ENCODE results near the gene CBFB. TPM values are rescaled to one million over a fixed set of nuclear protein-coding genes. Genes with fewer than 3 reads are reported as not detected.
A peak's percentile ranks its signal among the peaks of the same experiment; 100 is the strongest.

Gene CBFB
- total and polyA plus RNA-seq, 2 of the 13 experiments (the other 11 are each of a cell fraction or from before 2014, with no cell fraction given) = 22.1 to 70.8 TPM

DNA sequence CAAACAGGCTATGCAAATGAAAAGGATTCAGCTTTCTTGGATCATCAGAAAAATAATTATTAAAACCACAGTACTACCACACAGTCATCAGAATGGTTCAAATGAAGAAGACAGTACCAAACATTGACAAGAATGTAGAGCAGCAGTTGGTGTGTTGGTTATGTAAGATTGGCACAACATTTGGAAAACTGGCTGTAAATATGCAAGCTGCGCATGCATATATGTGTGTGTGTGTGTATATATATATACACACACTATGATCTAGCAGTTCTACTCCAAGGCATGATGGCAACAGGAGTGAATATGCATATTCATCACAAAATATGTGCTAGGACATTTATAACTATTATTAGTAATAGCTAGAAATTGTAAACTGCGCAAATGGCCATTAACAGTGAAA lies 46.4 kb downstream of the CBFB start:
- Histone ChIP-seq H3K4me3 (replicated peaks in 1 of 3; ENCODE audit: insufficient read depth in 1 of 3, low read depth in 2 of 3, low read length in 3 of 3) (no peak overlapping the region), H3K79me2 (ENCODE audit: insufficient read depth, low read length) (no peaks in the 10 kb centered on the region), H2AFZ (ENCODE audit: low read length) (no peak overlapping the region), H3K9me3 (ENCODE audit: low read length) (no peaks in the 10 kb centered on the region), H3K4me2 (ENCODE audit: low read depth, low read length) (no peak overlapping the region), H3K9ac (ENCODE audit: insufficient read depth, low read depth, low read length) (no peak overlapping the region), H3K4me1 (ENCODE audit: insufficient read depth, low read length) (no peaks in the 10 kb centered on the region), H3K27ac (ENCODE audit: extremely low read length, insufficient read depth, low read length) (no peak overlapping the region), H3K36me3 (replicated peaks in 1 of 2; ENCODE audit: control insufficient read depth in 1 of 2, insufficient read depth in 2 of 2, low read length in 2 of 2) (peaks cover 10 to 34% of the 10 kb centered on the region in 2 experiments; a peak in 4 of 5 replicates), H3K27me3 (ENCODE audit: control insufficient read depth in 1 of 2, insufficient read depth in 2 of 2, low read length in 2 of 2) (no peaks in the 10 kb centered on the region), H4K20me1 (ENCODE audit: insufficient read depth, low read length) (no peaks in the 10 kb centered on the region)
- 0 out of 4 replicates have a peak, but pooled peaks of 1 of the 2 experiments have one; percentile 28 for TF ChIP-seq MAFK (conservative IDR thresholded peaks at IDR 0.05 in 1 of 2, IDR thresholded peaks at IDR 0.05 in 1 of 2; ENCODE audit: low read length in 2 of 2)
- TF ChIP-seq ZSCAN25 (CRISPR knock-in tag; IDR thresholded peaks at IDR 0.05) = no peak
- FAIRE-seq (no peak), DNase-seq (ENCODE audit: low spot score) (no peak), ATAC-seq (no peak)
- WGBS (ENCODE audit: low lambda C conversion rate) = 97% methylated on average over 2 of the region's 2 CpGs
- POLR2A ChIA-PET = no interaction called here
- in situ Hi-C loops (cut with HindIII; ENCODE audit: extremely low pct_ligation_motif_present, low pct_unique_long_range_greater_than_20kb) = no loop called here
- BruUV-seq (replicated peaks) = no TSS peak
- intact Hi-C loops (cut with micrococcal nuclease; ENCODE audit: unreplicated experiment) = no loop called here
- CTCF ChIA-PET (ENCODE audit: low intra/inter-chr PET ratio, low total read pairs) = no interaction called here

DNA sequence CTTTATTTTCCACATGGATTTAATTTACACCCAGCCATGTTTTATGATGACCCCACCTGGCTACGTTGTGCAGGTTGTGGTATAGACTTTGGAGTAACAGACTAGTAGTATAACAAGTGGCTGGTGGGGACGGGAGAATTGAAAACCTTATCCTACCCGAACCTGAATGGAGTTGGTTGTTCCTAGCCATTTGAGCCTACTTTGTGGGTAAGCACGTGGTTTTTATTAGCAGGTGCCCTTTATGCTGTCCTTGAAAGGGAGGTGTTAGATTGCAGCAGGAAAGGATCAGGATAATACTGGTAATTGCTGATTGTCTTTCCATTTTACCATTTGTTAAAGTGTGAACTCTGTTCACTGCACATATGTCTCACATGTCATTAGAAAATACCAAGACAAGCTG lies 48.9 kb downstream of the CBFB start:
- H3K4me1 ChIP-seq (ENCODE audit: insufficient read depth, low read length) = no peaks in the 10 kb centered on the region
- intact Hi-C loops (cut with micrococcal nuclease; ENCODE audit: unreplicated experiment) = no loop called here
- H3K27me3 ChIP-seq (ENCODE audit: control insufficient read depth in 1 of 2, insufficient read depth in 2 of 2, low read length in 2 of 2) = no peaks in the 10 kb centered on the region
- no peak overlapping the region for H3K9ac ChIP-seq (ENCODE audit: insufficient read depth, low read depth, low read length)
- H3K36me3 ChIP-seq (replicated peaks in 1 of 2; ENCODE audit: control insufficient read depth in 1 of 2, insufficient read depth in 2 of 2, low read length in 2 of 2) = peaks cover 2 to 27% of the 10 kb centered on the region in 2 experiments; a peak in 4 of 5 replicates
- H3K9me3 ChIP-seq (ENCODE audit: low read length) = no peaks in the 10 kb centered on the region
- 94% methylated on average over 4 of the region's 4 CpGs for WGBS (ENCODE audit: low lambda C conversion rate)
- no TSS peak for BruUV-seq (replicated peaks)
- no peaks in the 10 kb centered on the region for H3K79me2 ChIP-seq (ENCODE audit: insufficient read depth, low read length)
- no peak for ATAC-seq
- FAIRE-seq = no peak
- CTCF ChIA-PET (ENCODE audit: low intra/inter-chr PET ratio, low total read pairs) = no interaction called here
- POLR2A ChIA-PET = no interaction called here
- H2AFZ ChIP-seq (ENCODE audit: low read length) = no peak overlapping the region
- H3K27ac ChIP-seq (ENCODE audit: extremely low read length, insufficient read depth, low read length) = no peak overlapping the region
- in situ Hi-C loops (cut with HindIII; ENCODE audit: extremely low pct_ligation_motif_present, low pct_unique_long_range_greater_than_20kb) = no loop called here
- no peak overlapping the region for H3K4me3 ChIP-seq (replicated peaks in 1 of 3; ENCODE audit: insufficient read depth in 1 of 3, low read depth in 2 of 3, low read length in 3 of 3)
- H4K20me1 ChIP-seq (ENCODE audit: insufficient read depth, low read length) = no peaks in the 10 kb centered on the region
- no peak for DNase-seq (ENCODE audit: low spot score)
- no peak overlapping the region for H3K4me2 ChIP-seq (ENCODE audit: low read depth, low read length)
- TF ChIP-seq SOX13 (IDR thresholded peaks at IDR 0.05) = no peak
- TF ChIP-seq SOX13 (CRISPR knock-in tag; conservative IDR thresholded peaks at IDR 0.05 in 1 of 2, IDR thresholded peaks at IDR 0.05 in 1 of 2) = no peak
- no peak for TF ChIP-seq CBX2 (IDR thresholded peaks at IDR 0.05; ENCODE audit: low read depth, low read length)
- TF ChIP-seq CBX2 (CRISPR knock-in tag; IDR thresholded peaks at IDR 0.05; ENCODE audit: low read depth) = no peak
- no peak for TF ChIP-seq ZNF619 (CRISPR knock-in tag; IDR thresholded peaks at IDR 0.05)
- TF ChIP-seq SAFB2 (CRISPR knock-in tag; IDR thresholded peaks at IDR 0.05; ENCODE audit: borderline replicate concordance, low read depth) = no peak
- no peak for TF ChIP-seq POGZ (CRISPR knock-in tag; IDR thresholded peaks at IDR 0.05)
- TF ChIP-seq, protein P1, sequence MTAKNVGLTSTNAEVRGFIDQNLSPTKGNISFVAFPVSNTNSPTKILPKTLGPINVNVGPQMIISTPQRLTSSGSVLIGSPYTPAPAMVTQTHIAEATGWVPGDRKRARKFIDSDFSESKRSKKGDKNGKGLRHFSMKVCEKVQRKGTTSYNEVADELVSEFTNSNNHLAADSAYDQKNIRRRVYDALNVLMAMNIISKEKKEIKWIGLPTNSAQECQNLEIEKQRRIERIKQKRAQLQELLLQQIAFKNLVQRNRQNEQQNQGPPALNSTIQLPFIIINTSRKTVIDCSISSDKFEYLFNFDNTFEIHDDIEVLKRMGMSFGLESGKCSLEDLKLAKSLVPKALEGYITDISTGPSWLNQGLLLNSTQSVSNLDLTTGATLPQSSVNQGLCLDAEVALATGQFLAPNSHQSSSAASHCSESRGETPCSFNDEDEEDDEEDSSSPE (CRISPR knock-in tag; IDR thresholded peaks at IDR 0.05) = no peak
- no peak for TF ChIP-seq FOXJ3 (CRISPR knock-in tag; IDR thresholded peaks at IDR 0.05; ENCODE audit: borderline replicate concordance)
- TF ChIP-seq HNF4G (IDR thresholded peaks at IDR 0.05; ENCODE audit: borderline replicate concordance, low read depth, low read length) = no peak
- TF ChIP-seq HNF4G (CRISPR knock-in tag; IDR thresholded peaks at IDR 0.05; ENCODE audit: borderline replicate concordance, low read depth) = no peak
- no peak for TF ChIP-seq U2AF1 (optimal IDR thresholded peaks at IDR 0.05; ENCODE audit: low read depth, low read length)
- no peak for TF ChIP-seq ZNF552 (CRISPR knock-in tag; IDR thresholded peaks at IDR 0.05; ENCODE audit: borderline replicate concordance)
- no peak for TF ChIP-seq ZNF430 (CRISPR knock-in tag; IDR thresholded peaks at IDR 0.05)
- TF ChIP-seq, protein P2, sequence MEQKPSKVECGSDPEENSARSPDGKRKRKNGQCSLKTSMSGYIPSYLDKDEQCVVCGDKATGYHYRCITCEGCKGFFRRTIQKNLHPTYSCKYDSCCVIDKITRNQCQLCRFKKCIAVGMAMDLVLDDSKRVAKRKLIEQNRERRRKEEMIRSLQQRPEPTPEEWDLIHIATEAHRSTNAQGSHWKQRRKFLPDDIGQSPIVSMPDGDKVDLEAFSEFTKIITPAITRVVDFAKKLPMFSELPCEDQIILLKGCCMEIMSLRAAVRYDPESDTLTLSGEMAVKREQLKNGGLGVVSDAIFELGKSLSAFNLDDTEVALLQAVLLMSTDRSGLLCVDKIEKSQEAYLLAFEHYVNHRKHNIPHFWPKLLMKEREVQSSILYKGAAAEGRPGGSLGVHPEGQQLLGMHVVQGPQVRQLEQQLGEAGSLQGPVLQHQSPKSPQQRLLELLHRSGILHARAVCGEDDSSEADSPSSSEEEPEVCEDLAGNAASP (CRISPR knock-in tag; IDR thresholded peaks at IDR 0.05; ENCODE audit: borderline replicate concordance) = no peak
- no peak for TF ChIP-seq ZBTB42 (CRISPR knock-in tag; IDR thresholded peaks at IDR 0.05)
- TF ChIP-seq ZNF720 (CRISPR knock-in tag; IDR thresholded peaks at IDR 0.05) = no peak
